K562 (cell line): ENCODE results near the gene ARHGDIB. TPM values are rescaled to one million over a fixed set of nuclear protein-coding genes. Genes with fewer than 3 reads are reported as not detected.

Source experiments
- CREB3L1 ChIP-seq: fragments of 450-650 bp; IDR thresholded peaks from 2 replicates; pipeline ENCODE4 v1.6.1; 2014; ENCODE audit warnings: low read depth, mild to moderate bottlenecking, moderate library complexity, borderline replicate concordance
- FOXK1 ChIP-seq: sonication (generic); formaldehyde crosslinking; IDR thresholded peaks from 2 replicates; pipeline ENCODE4 v1.8.0; 2022; ENCODE audit warnings: missing genetic modification reagents, mild to moderate bottlenecking, borderline replicate concordance
- HDGF ChIP-seq: fragments of 450-650 bp; IDR thresholded peaks from 2 replicates; pipeline ENCODE4 v1.6.1; 2016
- ID3 ChIP-seq, 2 experiments: fragments of 250-450 bp in 1 of 2; fragments of 450-650 bp in 1 of 2; sonication (Bioruptor Pico) in 1 of 2; IDR thresholded peaks; 2 replicates each; pipeline versions ENCODE4 v1.6.1 to v1.8.0; 2016 to 2021; ENCODE audit warnings: mild to moderate bottlenecking in 2 of 2, moderate library complexity in 2 of 2, missing compliant biosample characterization in 1 of 2, missing genetic modification characterization in 1 of 2
- JUND ChIP-seq, 2 experiments: IDR thresholded peaks; 2 replicates in 1 of 2; 3 replicates in 1 of 2; pipeline ENCODE4 v1.6.1; 2011; ENCODE audit warnings: borderline replicate concordance in 2 of 2, low read depth in 2 of 2, low read length in 2 of 2, improper control_type of control experiment in 1 of 2, missing biosample characterization in 1 of 2, missing genetic modification characterization in 1 of 2, missing genetic modification reagents in 1 of 2
- MYC ChIP-seq, 2 experiments: fragments of 250-450 bp in 1 of 2; sonication (Bioruptor Pico) in 1 of 2; IDR thresholded peaks; 2 replicates each; pipeline versions ENCODE4 v1.5.1 to v1.6.1; 2012 to 2021; ENCODE audit warnings: low read depth in 2 of 2, borderline replicate concordance in 1 of 2, improper control_type of control experiment in 1 of 2, low read length in 1 of 2, mild to moderate bottlenecking in 1 of 2, moderate library complexity in 1 of 2
- SAFB2 ChIP-seq: fragments of 200-400 bp; formaldehyde crosslinking; IDR thresholded peaks from 2 replicates; pipeline ENCODE4 v1.6.1; 2018; ENCODE audit warnings: borderline replicate concordance, low read length, low read depth, moderate library complexity; ENCODE audit not compliant: severe bottlenecking
- SMAD2 ChIP-seq: fragments of 150-350 bp; IDR thresholded peaks from 2 replicates; pipeline ENCODE4 v1.6.1; 2014; ENCODE audit warnings: low read depth, mild to moderate bottlenecking, low read length
- SMAD4 ChIP-seq: fragments of 250-450 bp; sonication (Bioruptor Pico); conservative IDR thresholded peaks from 2 replicates; pipeline ENCODE4 v1.8.0; 2021; ENCODE audit warnings: inconsistent platforms, mild to moderate bottlenecking, moderate library complexity
- TEAD1 ChIP-seq, 2 experiments: fragments of 450-650 bp in 1 of 2; sonication (generic) in 1 of 2; formaldehyde crosslinking; IDR thresholded peaks; 2 replicates each; pipeline versions ENCODE4 v1.4.0 to v1.8.0; 2020 to 2022; ENCODE audit warnings: mild to moderate bottlenecking in 2 of 2, missing genetic modification reagents in 1 of 2
- YY1 ChIP-seq, 3 experiments: IDR thresholded peaks; 2 replicates each; pipeline ENCODE4 v1.6.1; 2011; ENCODE audit warnings: low read length in 2 of 3, mild to moderate bottlenecking in 2 of 3, moderate library complexity in 2 of 3, borderline replicate concordance in 1 of 3, control low read depth in 1 of 3, low read depth in 1 of 3; ENCODE audit not compliant: insufficient read depth in 3 of 3, insufficient replicate concordance in 2 of 3, control insufficient read depth in 1 of 3, insufficient read length in 1 of 3; ENCODE audit errors: extremely low read depth in 1 of 3
- ZNF175 ChIP-seq: fragments of 200-800 bp; sonication (Bioruptor generic); IDR thresholded peaks from 2 replicates; pipeline ENCODE4 v1.6.1; 2016; ENCODE audit warnings: low read depth, mild to moderate bottlenecking, missing genetic modification characterization, missing compliant biosample characterization
- ZNF263 ChIP-seq: sonication (generic); formaldehyde crosslinking; IDR thresholded peaks from 2 replicates; pipeline ENCODE4 v1.8.0; 2022; ENCODE audit warnings: mild to moderate bottlenecking, missing genetic modification reagents, borderline replicate concordance
- ZNF507 ChIP-seq: conservative IDR thresholded peaks from 2 replicates; pipeline ENCODE4 v1.6.1; 2017; ENCODE audit warnings: missing genetic modification characterization, missing compliant biosample characterization
- ZNF644 ChIP-seq: fragments of 200-800 bp; sonication (Bioruptor generic); IDR thresholded peaks from 2 replicates; pipeline ENCODE4 v1.6.1; 2016; ENCODE audit warnings: low read depth, missing genetic modification characterization, missing compliant biosample characterization
- ZNF75A ChIP-seq: fragments of 450-650 bp; formaldehyde crosslinking; IDR thresholded peaks from 2 replicates; pipeline ENCODE4 v1.4.0; 2020; ENCODE audit warnings: mild to moderate bottlenecking
- polyA plus RNA-seq, 8 experiments: library from polyadenylated mRNA; depleted of rRNA in 4 of 8; stranded (reverse) in 5 of 8; unstranded in 3 of 8; fragments of >200 nt; fragmentation: Nextera tagmentation in 2 of 8; fragmentation: Illumina TruSeq in 1 of 8; extraction: Ambion mirVana in 2 of 8; extraction: Trizol in 1 of 8; gene quantifications; 2 replicates each; pipeline versions ENCODE4 v1.2.1 to v1.2.3, GENCODE V29; 2011 to 2014; ENCODE audit warnings: inconsistent platforms in 1 of 8, missing spikeins in 1 of 8
- total RNA-seq, 7 experiments: library from RNA; depleted of rRNA in 6 of 7; stranded (reverse); fragments of >200 nt in 6 of 7; fragmentation: Illumina TruSeq in 2 of 7; extraction: Trizol in 2 of 7; gene quantifications; 2 replicates each; pipeline versions ENCODE4 v1.2.1 to v1.2.3, GENCODE V29; 2011 to 2021; ENCODE audit warnings: low replicate concordance in 1 of 7

ARHGDIB gene
- total and polyA plus RNA-seq, 9 of the 15 experiments (the other 6 are each of a cell fraction or from before 2014, with no cell fraction given): 9.5 to 204 (median 116) TPM

- TF ChIP-seq SMAD2: no peak
- TF ChIP-seq SMAD4 (CRISPR knock-in tag): 0 out of 2 replicates have a peak, but pooled peaks have one; percentile 31
- no peak for TF ChIP-seq JUND (IDR thresholded peaks at IDR 0.05; ENCODE audit: borderline replicate concordance, low read depth, low read length)
- no peak for TF ChIP-seq JUND (tag; IDR thresholded peaks at IDR 0.05; ENCODE audit: borderline replicate concordance, low read depth, low read length)
- TF ChIP-seq ID3 (CRISPR knock-in tag; IDR thresholded peaks at IDR 0.05): no peak
- no peak for TF ChIP-seq ID3 (tag; IDR thresholded peaks at IDR 0.05)
- no peak for TF ChIP-seq YY1 (IDR thresholded peaks at IDR 0.05; ENCODE audit: borderline replicate concordance in 1 of 3, control insufficient read depth in 1 of 3, extremely low read depth in 1 of 3, insufficient read depth in 3 of 3, insufficient read length in 1 of 3, insufficient replicate concordance in 2 of 3, low read depth in 1 of 3, low read length in 2 of 3)
- TF ChIP-seq HDGF: no peak
- no peak for TF ChIP-seq CREB3L1
- TF ChIP-seq TEAD1 (CRISPR knock-in tag; IDR thresholded peaks at IDR 0.05): 0 out of 4 replicates have a peak, but pooled peaks of 1 of the 2 experiments have one; percentile 9
- no peak for TF ChIP-seq FOXK1
- TF ChIP-seq SAFB2: no peak
- no peak for TF ChIP-seq MYC (IDR thresholded peaks at IDR 0.05; ENCODE audit: low read depth, low read length)
- TF ChIP-seq MYC (CRISPR knock-in tag; IDR thresholded peaks at IDR 0.05; ENCODE audit: borderline replicate concordance, low read depth): no peak
- TF ChIP-seq ZNF175 (CRISPR knock-in tag): peak; percentile 92
- TF ChIP-seq ZNF75A (CRISPR knock-in tag): no peak
- TF ChIP-seq ZNF263 (CRISPR knock-in tag): no peak
- TF ChIP-seq ZNF507 (tag): no peak
- 0 out of 2 replicates have a peak, but pooled peaks have one; percentile 22 for TF ChIP-seq ZNF644 (tag)
Measured at GRCh38 chr12:14948672-14949071, 12.7 kb downstream of the ARHGDIB start (continued).
